ENCODE measurements around the gene SIX1. TPM values are rescaled to one million over a fixed set of nuclear protein-coding genes. Genes with fewer than 3 reads are reported as not detected.
A peak's percentile ranks its signal among the peaks of the same experiment; 100 is the strongest.

The SIX1 gene
- polyA plus RNA-seq, 1 of the 3 experiments (the other 2 are of a cell fraction): 52.1 TPM

GRCh38 chr14:60622917-60623257 is 26.4 kb downstream of the SIX1 start:
- H3K36me3 ChIP-seq (replicated peaks in 1 of 2; ENCODE audit: control insufficient read depth in 1 of 2, insufficient read depth in 2 of 2, low read length in 1 of 2): no peaks in the 10 kb centered on the region
- H3K27me3 ChIP-seq (ENCODE audit: insufficient read depth): no peaks in the 10 kb centered on the region
- ChIA-PET POLR2A (no interaction called here), CTCF (interaction anchor here (1.2 to 5.3 kb wide), 3 partner anchors 402 to 646 kb away, joined by 3 to 119 read pairs (median 3); no protein-coding TSS in a partner anchor)
- peak overlapping the region in 1 of 2 experiments; percentile 60; a peak in 2 of 4 replicates for H3K27ac ChIP-seq (ENCODE audit: low read depth in 2 of 2, low read length in 1 of 2)
- peaks cover 10% of the 10 kb centered on the region for H3F3A ChIP-seq (replicated peaks; ENCODE audit: insufficient read depth)
- H3K9me2 ChIP-seq: no peaks in the 10 kb centered on the region
- H2AFZ ChIP-seq (ENCODE audit: low read depth): no peak overlapping the region
- WGBS (ENCODE audit: low lambda C conversion rate): 25% methylated on average over 2 of the region's 2 CpGs
- H4K20me1 ChIP-seq (ENCODE audit: insufficient read depth): no peaks in the 10 kb centered on the region
- no peaks in the 10 kb centered on the region for H3K9me3 ChIP-seq
- TF ChIP-seq MXI1 (IDR thresholded peaks at IDR 0.05; ENCODE audit: low read depth, low read length): no peak
- no peak; a peak in 1 of 4 replicates for TF ChIP-seq EP300 (IDR thresholded peaks at IDR 0.05; ENCODE audit: borderline replicate concordance in 1 of 2, low read depth in 1 of 2, low read length in 1 of 2)
- peak; percentile 64 for TF ChIP-seq PBX3 (IDR thresholded peaks at IDR 0.05)
- TF ChIP-seq JUND (IDR thresholded peaks at IDR 0.05): peak; percentile 9; the same call in 1 of the 2 replicates
- TF ChIP-seq SIN3A (IDR thresholded peaks at IDR 0.05; ENCODE audit: borderline replicate concordance, low read depth, low read length): no peak
- TF ChIP-seq USF2 (IDR thresholded peaks at IDR 0.05; ENCODE audit: borderline replicate concordance, low read depth, low read length): no peak
- TF ChIP-seq, protein P1, sequence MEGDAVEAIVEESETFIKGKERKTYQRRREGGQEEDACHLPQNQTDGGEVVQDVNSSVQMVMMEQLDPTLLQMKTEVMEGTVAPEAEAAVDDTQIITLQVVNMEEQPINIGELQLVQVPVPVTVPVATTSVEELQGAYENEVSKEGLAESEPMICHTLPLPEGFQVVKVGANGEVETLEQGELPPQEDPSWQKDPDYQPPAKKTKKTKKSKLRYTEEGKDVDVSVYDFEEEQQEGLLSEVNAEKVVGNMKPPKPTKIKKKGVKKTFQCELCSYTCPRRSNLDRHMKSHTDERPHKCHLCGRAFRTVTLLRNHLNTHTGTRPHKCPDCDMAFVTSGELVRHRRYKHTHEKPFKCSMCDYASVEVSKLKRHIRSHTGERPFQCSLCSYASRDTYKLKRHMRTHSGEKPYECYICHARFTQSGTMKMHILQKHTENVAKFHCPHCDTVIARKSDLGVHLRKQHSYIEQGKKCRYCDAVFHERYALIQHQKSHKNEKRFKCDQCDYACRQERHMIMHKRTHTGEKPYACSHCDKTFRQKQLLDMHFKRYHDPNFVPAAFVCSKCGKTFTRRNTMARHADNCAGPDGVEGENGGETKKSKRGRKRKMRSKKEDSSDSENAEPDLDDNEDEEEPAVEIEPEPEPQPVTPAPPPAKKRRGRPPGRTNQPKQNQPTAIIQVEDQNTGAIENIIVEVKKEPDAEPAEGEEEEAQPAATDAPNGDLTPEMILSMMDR (IDR thresholded peaks at IDR 0.05): no peak
- no peak for TF ChIP-seq YY1 (IDR thresholded peaks at IDR 0.05; ENCODE audit: low read depth)
- 0 out of 2 replicates have a peak, but pooled peaks have one; percentile 12 for TF ChIP-seq MEF2A (IDR thresholded peaks at IDR 0.05; ENCODE audit: borderline replicate concordance, low read depth)
- no peak for TF ChIP-seq GABPA (IDR thresholded peaks at IDR 0.05; ENCODE audit: low read depth)
- peak; percentile 71 for TF ChIP-seq TCF12 (IDR thresholded peaks at IDR 0.05)
- peak; percentile 64; the same call in 1 of the 2 replicates for TF ChIP-seq RXRA (IDR thresholded peaks at IDR 0.05; ENCODE audit: borderline replicate concordance, low read depth)
- peak; percentile 46; the same call in 1 of the 2 replicates for TF ChIP-seq NFIC (IDR thresholded peaks at IDR 0.05; ENCODE audit: borderline replicate concordance)
- TF ChIP-seq FOXM1 (IDR thresholded peaks at IDR 0.05; ENCODE audit: low read depth): peak; percentile 61; the same call in 1 of the 2 replicates
- TF ChIP-seq, protein P2, sequence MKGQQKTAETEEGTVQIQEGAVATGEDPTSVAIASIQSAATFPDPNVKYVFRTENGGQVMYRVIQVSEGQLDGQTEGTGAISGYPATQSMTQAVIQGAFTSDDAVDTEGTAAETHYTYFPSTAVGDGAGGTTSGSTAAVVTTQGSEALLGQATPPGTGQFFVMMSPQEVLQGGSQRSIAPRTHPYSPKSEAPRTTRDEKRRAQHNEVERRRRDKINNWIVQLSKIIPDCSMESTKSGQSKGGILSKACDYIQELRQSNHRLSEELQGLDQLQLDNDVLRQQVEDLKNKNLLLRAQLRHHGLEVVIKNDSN (IDR thresholded peaks at IDR 0.05; ENCODE audit: borderline replicate concordance, low read depth): no peak
- no peak for TF ChIP-seq RFX5 (IDR thresholded peaks at IDR 0.05; ENCODE audit: low read length)
- TF ChIP-seq RAD21 (IDR thresholded peaks at IDR 0.05; ENCODE audit: low read length): no peak
- peaks cover 0 to 15% of the 10 kb centered on the region in 2 experiments; a peak in 2 of 4 replicates for H3K4me1 ChIP-seq (ENCODE audit: control insufficient read depth in 1 of 2, insufficient read depth in 2 of 2, low read depth in 1 of 2, low read length in 1 of 2)
- H3K79me2 ChIP-seq (ENCODE audit: insufficient read depth): peaks cover 6% of the 10 kb centered on the region; the same call in 1 of the 2 replicates
- H3K4me2 ChIP-seq: no peak overlapping the region; the same call in 1 of the 2 replicates
- no peak overlapping the region for H3K4me3 ChIP-seq (ENCODE audit: low read depth in 2 of 2, low read length in 1 of 2)
- no peak for DNase-seq
- H3K9ac ChIP-seq: no peak overlapping the region

Data from SK-N-SH (cell line).